HepG2 (cell line): Measurements from ENCODE around the gene WWC1. TPM values are rescaled to one million over a fixed set of nuclear protein-coding genes. Genes with fewer than 3 reads are reported as not detected.

Source experiments
- BRF2 ChIP-seq: sonication (generic); formaldehyde crosslinking; IDR thresholded peaks from 2 replicates; pipeline ENCODE4 v1.8.1; 2022; ENCODE audit warnings: mild to moderate bottlenecking, missing genetic modification reagents
- CEBPB ChIP-seq: IDR thresholded peaks from 2 replicates; pipeline ENCODE4 v1.6.1; 2011; ENCODE audit warnings: low read depth, low read length, improper control_type of control experiment, borderline replicate concordance
- ELK4 ChIP-seq: sonication (generic); formaldehyde crosslinking; IDR thresholded peaks from 2 replicates; pipeline ENCODE4 v1.9.0; 2021; ENCODE audit warnings: missing genetic modification reagents, borderline replicate concordance
- HMG20B ChIP-seq: conservative IDR thresholded peaks from 2 replicates; pipeline ENCODE4 v1.6.1; 2016; ENCODE audit warnings: missing genetic modification reagents, missing compliant biosample characterization
- ISX ChIP-seq: sonication (generic); formaldehyde crosslinking; conservative IDR thresholded peaks from 2 replicates; pipeline ENCODE4 v1.5.0; 2020; ENCODE audit warnings: missing genetic modification reagents
- RBFOX2 ChIP-seq: fragments of 200-400 bp; formaldehyde crosslinking; IDR thresholded peaks from 2 replicates; pipeline ENCODE4 v1.6.1; 2017; ENCODE audit warnings: low read depth, mild to moderate bottlenecking, low read length
- SRSF4 ChIP-seq: fragments of 200-400 bp; formaldehyde crosslinking; IDR thresholded peaks from one replicate; pipeline ENCODE4 v1.6.1; 2018; ENCODE audit warnings: mild to moderate bottlenecking, low read depth, low read length, moderate library complexity; ENCODE audit not compliant: poor library complexity, severe bottlenecking
- TARDBP ChIP-seq: sonication (generic); formaldehyde crosslinking; IDR thresholded peaks from 2 replicates; pipeline ENCODE4 v1.8.0; 2022; ENCODE audit warnings: mild to moderate bottlenecking, missing genetic modification reagents
- TEAD3 ChIP-seq: optimal IDR thresholded peaks from 2 replicates; pipeline ENCODE3; 2016; ENCODE audit warnings: borderline replicate concordance
- TFDP1 ChIP-seq: IDR thresholded peaks from 2 replicates; pipeline ENCODE4 v1.6.1; 2016; ENCODE audit warnings: missing compliant biosample characterization, missing genetic modification reagents, borderline replicate concordance
- YEATS4 ChIP-seq: sonication (generic); formaldehyde crosslinking; IDR thresholded peaks from 2 replicates; pipeline ENCODE4 v1.4.0; 2020; ENCODE audit warnings: missing genetic modification reagents, borderline replicate concordance
- ZFP90 ChIP-seq: sonication (generic); formaldehyde crosslinking; IDR thresholded peaks from 2 replicates; pipeline ENCODE4 v1.8.0; 2022; ENCODE audit warnings: missing genetic modification reagents, mild to moderate bottlenecking, inconsistent platforms, borderline replicate concordance
- ZNF292 ChIP-seq: sonication (generic); formaldehyde crosslinking; IDR thresholded peaks from 2 replicates; pipeline ENCODE4 v1.8.1; 2022; ENCODE audit warnings: mild to moderate bottlenecking, low read depth, missing genetic modification reagents, borderline replicate concordance
- ZNF33B ChIP-seq: sonication (generic); formaldehyde crosslinking; IDR thresholded peaks from 2 replicates; pipeline ENCODE4 v1.5.1; 2020; ENCODE audit warnings: mild to moderate bottlenecking, missing genetic modification reagents
- ZNF383 ChIP-seq: sonication (generic); formaldehyde crosslinking; IDR thresholded peaks from 2 replicates; pipeline ENCODE4 v1.4.0; 2020; ENCODE audit warnings: missing genetic modification reagents, mild to moderate bottlenecking, borderline replicate concordance
- ZNF512 ChIP-seq: sonication (generic); formaldehyde crosslinking; IDR thresholded peaks from 2 replicates; pipeline ENCODE4 v1.4.0; 2020; ENCODE audit warnings: mild to moderate bottlenecking, missing genetic modification reagents
- ZNF597 ChIP-seq: sonication (generic); formaldehyde crosslinking; IDR thresholded peaks from 2 replicates; pipeline ENCODE4 v1.5.0; 2020; ENCODE audit warnings: missing genetic modification reagents
- ZNF761 ChIP-seq: sonication (generic); formaldehyde crosslinking; conservative IDR thresholded peaks from 2 replicates; pipeline ENCODE4 v1.4.0; 2020; ENCODE audit warnings: mild to moderate bottlenecking, missing genetic modification reagents
- ZNF781 ChIP-seq: sonication (generic); formaldehyde crosslinking; IDR thresholded peaks from 2 replicates; pipeline ENCODE4 v1.5.1; 2020; ENCODE audit warnings: borderline replicate concordance, mild to moderate bottlenecking, missing genetic modification reagents; ENCODE audit errors: not compliant biosample characterization
- ZNF879 ChIP-seq: sonication (generic); formaldehyde crosslinking; IDR thresholded peaks from 2 replicates; pipeline ENCODE4 v1.8.1; 2023; ENCODE audit warnings: missing genetic modification reagents
- polyA plus RNA-seq, 8 experiments: library from polyadenylated mRNA; depleted of rRNA in 3 of 8; stranded (reverse) in 7 of 8; unstranded in 1 of 8; fragments of >200 nt; fragmentation: Illumina TruSeq in 4 of 8; extraction: Trizol in 4 of 8; gene quantifications; 2 replicates each; pipeline versions ENCODE4 v1.2.1 to v1.2.3, GENCODE V29; 2011 to 2016; ENCODE audit warnings: low read depth in 4 of 8, missing spikeins in 1 of 8, mixed read lengths in 1 of 8; ENCODE audit not compliant: insufficient read depth in 1 of 8
- total RNA-seq, 5 experiments: library from RNA; depleted of rRNA; stranded (reverse); fragments of >200 nt; fragmentation: Illumina TruSeq; extraction: Trizol; gene quantifications; 2 replicates each; pipeline ENCODE4 v1.2.3, GENCODE V29; 2016; ENCODE audit warnings: low read depth in 1 of 5

Gene WWC1
- total and polyA plus RNA-seq, 2 of the 13 experiments (the other 11 are each of a cell fraction or from before 2014, with no cell fraction given): 8.3 to 17.9 TPM

- TF ChIP-seq ELK4 (CRISPR knock-in tag) (peak; percentile 45; the same call in 1 of the 2 replicates), ZNF761 (CRISPR knock-in tag) (peak; percentile 90), TFDP1 (CRISPR knock-in tag) (peak; percentile 43; the same call in 1 of the 2 replicates), TARDBP (CRISPR knock-in tag) (peak; percentile 96), TEAD3 (CRISPR knock-in tag) (peak; percentile 79), ZNF597 (no peak), ZNF33B (CRISPR knock-in tag) (peak; percentile 82), HMG20B (CRISPR knock-in tag) (no peak), ZNF383 (CRISPR knock-in tag) (0 out of 2 replicates have a peak, but pooled peaks have one; percentile 25), ZNF879 (CRISPR knock-in tag) (no peak), ZNF781 (CRISPR knock-in tag) (peak; percentile 21), ZNF512 (CRISPR knock-in tag) (no peak), ZNF292 (CRISPR knock-in tag) (peak; percentile 34; the same call in 1 of the 2 replicates), ZFP90 (peak; percentile 69; the same call in 1 of the 2 replicates), BRF2 (CRISPR knock-in tag) (0 out of 2 replicates have a peak, but pooled peaks have one; percentile 30), YEATS4 (peak; percentile 94), ISX (no peak), SRSF4 (no peak), CEBPB (no peak), RBFOX2 (peak; percentile 90)
These were observed 194.9 kb downstream of the WWC1 start, which contains the start of gene RARS1 (continued) for GRCh38 chr5:168486136-168486879.
